ENCODE measurements around the gene HOMER3. TPM values are rescaled to one million over a fixed set of nuclear protein-coding genes. Genes with fewer than 3 reads are reported as not detected.

HOMER3 gene
- total RNA-seq, 2 experiments from 2014 or later: 0.67 to 1.1 TPM

DNA sequence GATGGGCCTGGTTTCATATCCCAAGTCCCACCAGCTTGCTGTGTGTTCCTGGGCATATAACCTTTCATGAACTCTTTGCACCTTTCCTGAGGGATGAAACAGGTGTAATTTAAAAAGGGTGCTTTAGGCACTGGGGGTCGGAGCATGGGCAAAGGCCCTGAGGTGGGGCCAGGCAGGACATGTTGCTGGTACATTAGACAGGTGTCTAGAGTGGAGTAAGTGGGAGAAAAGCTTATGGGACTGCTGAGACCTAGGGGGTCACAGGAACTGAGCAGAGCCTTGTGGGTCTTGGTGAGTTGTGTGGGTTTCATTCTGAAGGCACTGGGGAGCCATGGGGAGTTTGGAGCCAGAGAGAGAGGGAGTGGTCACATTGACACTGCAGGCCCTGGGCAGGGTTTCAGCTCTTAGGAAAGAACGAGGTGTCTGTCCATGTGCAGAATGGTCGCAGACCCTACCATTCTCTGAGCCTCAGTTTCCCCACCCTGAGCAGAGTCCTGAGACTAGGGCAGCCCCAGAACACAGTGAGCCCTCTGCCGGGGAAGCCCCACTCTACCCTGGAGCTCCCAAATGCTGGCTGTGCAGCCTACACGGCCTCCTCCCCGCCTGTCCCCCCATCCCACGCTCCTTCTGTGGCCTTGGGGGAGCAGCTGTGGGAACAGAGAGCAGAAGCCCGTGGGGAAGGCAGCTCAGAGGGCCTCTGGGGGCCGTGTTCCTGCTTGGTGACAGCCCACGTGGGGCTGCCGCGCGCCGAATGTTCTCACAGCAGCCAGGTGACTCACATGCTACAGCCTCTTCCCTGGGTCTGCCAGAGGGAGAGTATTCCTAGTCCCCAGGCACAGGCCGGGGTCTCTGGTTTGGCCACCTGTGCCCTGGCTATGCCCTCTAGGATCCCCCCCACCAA is 7.3 kb upstream of the HOMER3 start:
- H3K9me3 Mint-ChIP-seq: no peaks in the 10 kb centered on the region
- ATAC-seq (ENCODE audit: low read depth) (no peak), DNase-seq (no peak)
- H3K27ac Mint-ChIP-seq: no peak overlapping the region
- H3K4me3 Mint-ChIP-seq: no peak overlapping the region
- POLR2A ChIA-PET: interaction anchor here (0.5 kb wide), 1 partner anchor 24 kb away, joined by 4 read pairs; no protein-coding TSS in a partner anchor
- no peaks in the 10 kb centered on the region for H3K36me3 Mint-ChIP-seq
- no peaks in the 10 kb centered on the region for H3K4me1 Mint-ChIP-seq
- H3K27me3 Mint-ChIP-seq: peaks cover 13% of the 10 kb centered on the region

DNA sequence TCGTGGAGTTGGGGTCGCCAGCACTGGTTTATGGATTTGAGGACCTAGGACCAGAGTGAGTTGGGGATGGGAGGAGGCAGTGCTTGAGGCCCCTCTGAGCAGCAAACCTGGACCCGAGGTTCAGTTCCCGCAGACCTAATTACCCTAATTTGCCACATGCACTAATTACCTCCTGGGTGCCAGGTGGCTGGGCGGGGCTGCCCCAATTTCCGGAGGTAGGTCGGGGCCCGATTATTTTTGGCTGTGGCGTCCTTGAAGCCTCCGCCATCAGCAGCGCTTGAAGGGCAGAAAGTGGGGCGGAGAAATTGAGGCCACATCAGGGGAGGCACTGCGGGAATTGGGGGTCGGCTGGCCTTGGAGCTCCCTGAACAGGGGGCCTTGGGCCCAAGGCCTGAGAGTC is 5.9 kb upstream of the HOMER3 start:
- ATAC-seq (ENCODE audit: low read depth) (no peak), DNase-seq (no peak)
- Mint-ChIP-seq H3K4me1 (no peaks in the 10 kb centered on the region), H3K27ac (no peak overlapping the region), H3K36me3 (no peaks in the 10 kb centered on the region), H3K4me3 (no peak overlapping the region), H3K9me3 (no peaks in the 10 kb centered on the region), H3K27me3 (peaks cover 26% of the 10 kb centered on the region)
- POLR2A ChIA-PET: no interaction called here

DNA sequence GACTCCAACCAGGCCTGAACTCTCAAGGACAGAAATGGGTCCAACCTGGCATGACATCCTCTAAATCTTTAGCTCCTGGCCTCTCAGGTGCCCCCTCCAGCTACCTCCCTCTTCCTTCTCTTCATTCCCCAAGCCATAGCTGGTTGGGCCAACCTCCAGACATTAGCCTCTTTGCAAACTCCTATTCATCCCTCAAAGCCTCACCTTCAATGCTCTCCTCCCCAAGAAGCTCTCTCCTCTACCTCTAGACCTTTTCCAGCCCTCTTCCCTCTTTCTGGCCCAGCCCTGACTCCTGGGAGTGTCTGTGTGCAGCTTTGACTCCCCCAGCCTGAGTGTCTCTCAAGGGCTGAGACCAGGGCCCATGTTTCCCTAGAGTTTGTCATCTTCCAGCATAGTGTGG is 5.3 kb upstream of the HOMER3 start:
- H3K4me1 Mint-ChIP-seq: no peaks in the 10 kb centered on the region
- peaks cover 32% of the 10 kb centered on the region for H3K27me3 Mint-ChIP-seq
- H3K4me3 Mint-ChIP-seq: no peak overlapping the region
- H3K36me3 Mint-ChIP-seq: no peaks in the 10 kb centered on the region
- ATAC-seq (ENCODE audit: low read depth) (no peak), DNase-seq (no peak)
- H3K9me3 Mint-ChIP-seq: no peaks in the 10 kb centered on the region
- POLR2A ChIA-PET: interaction anchor here (0.5 kb wide), 1 partner anchor 131 kb away, joined by 3 read pairs; no protein-coding TSS in a partner anchor
- H3K27ac Mint-ChIP-seq: no peak overlapping the region

DNA sequence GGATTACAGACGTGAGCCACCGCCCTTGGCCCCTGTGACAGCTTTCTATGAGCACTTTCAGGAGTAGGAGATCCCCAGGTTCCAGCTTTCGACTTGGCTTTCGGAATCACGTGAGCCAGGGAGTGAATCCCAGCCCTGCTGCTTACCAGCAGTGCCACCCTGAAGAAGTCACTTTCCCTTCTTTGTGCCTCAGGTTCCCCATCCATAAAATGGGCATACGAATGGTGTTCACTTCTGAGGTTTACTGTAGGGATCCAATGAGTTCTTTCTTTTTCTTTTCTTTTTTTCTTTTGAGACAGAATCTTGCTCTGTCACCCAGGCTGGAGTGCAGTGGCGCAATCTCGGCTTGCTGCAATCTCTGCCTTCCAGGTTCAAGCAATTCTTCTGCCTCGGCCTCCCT is 4.3 kb upstream of the HOMER3 start:
- DNase-seq (no peak), ATAC-seq (ENCODE audit: low read depth) (no peak)
- Mint-ChIP-seq H3K27me3 (peaks cover 37% of the 10 kb centered on the region), H3K4me1 (peaks cover 3% of the 10 kb centered on the region), H3K4me3 (no peak overlapping the region), H3K27ac (no peak overlapping the region), H3K9me3 (no peaks in the 10 kb centered on the region), H3K36me3 (no peaks in the 10 kb centered on the region)
- POLR2A ChIA-PET: no interaction called here

DNA sequence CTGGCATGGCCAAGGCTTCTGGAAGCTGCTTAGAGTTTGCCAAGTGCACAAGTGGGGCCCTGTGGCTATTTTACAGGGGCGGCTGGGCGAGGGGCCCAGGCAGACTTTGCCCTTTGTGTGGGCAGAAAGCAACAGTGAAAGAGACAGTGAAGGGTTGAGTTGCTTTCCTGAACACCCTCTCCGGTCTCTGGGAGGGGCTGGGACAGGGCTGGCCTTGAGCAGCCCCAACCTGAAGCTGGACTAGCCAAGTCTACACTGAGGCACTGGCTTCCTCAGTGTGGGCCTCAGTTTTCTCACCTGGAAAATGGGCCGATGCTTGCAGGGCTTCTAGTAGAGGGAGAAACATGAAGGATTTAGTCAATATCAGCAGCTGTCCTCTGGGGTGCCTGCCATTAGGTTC is 2.4 kb upstream of the HOMER3 start:
- no peak overlapping the region for H3K4me3 Mint-ChIP-seq
- no peaks in the 10 kb centered on the region for H3K36me3 Mint-ChIP-seq
- DNase-seq: no peak
- no peak for ATAC-seq (ENCODE audit: low read depth)
- POLR2A ChIA-PET: no interaction called here
- H3K4me1 Mint-ChIP-seq: peaks cover 5% of the 10 kb centered on the region
- H3K27ac Mint-ChIP-seq: no peak overlapping the region
- H3K9me3 Mint-ChIP-seq: no peaks in the 10 kb centered on the region
- H3K27me3 Mint-ChIP-seq: peaks cover 47% of the 10 kb centered on the region

DNA sequence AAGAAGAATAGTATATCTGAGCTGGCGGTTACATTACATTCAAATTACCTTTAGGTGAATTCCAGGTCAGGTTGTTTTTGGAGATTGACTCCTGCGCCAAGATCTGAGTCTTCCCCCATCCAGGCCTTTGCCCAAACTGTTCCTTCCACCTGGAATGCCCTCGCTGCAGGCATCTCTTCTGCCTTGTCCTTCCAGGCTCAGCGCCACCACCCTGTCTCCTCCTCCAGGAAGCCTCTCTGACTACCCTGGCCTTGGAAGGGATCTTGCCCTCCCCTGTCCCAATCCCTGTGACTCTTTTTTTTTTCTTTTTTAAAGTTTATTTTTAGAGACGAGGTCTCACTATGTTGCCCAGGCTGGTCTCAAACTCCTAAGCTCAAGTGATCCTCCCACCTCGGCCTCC is 1.7 kb upstream of the HOMER3 start:
- H3K4me1 Mint-ChIP-seq: peaks cover 5% of the 10 kb centered on the region
- DNase-seq: no peak
- H3K27ac Mint-ChIP-seq: no peak overlapping the region
- H3K4me3 Mint-ChIP-seq: no peak overlapping the region
- peaks cover 49% of the 10 kb centered on the region for H3K27me3 Mint-ChIP-seq
- POLR2A ChIA-PET: no interaction called here
- no peak for ATAC-seq (ENCODE audit: low read depth)
- no peaks in the 10 kb centered on the region for H3K36me3 Mint-ChIP-seq
- H3K9me3 Mint-ChIP-seq: no peaks in the 10 kb centered on the region

DNA sequence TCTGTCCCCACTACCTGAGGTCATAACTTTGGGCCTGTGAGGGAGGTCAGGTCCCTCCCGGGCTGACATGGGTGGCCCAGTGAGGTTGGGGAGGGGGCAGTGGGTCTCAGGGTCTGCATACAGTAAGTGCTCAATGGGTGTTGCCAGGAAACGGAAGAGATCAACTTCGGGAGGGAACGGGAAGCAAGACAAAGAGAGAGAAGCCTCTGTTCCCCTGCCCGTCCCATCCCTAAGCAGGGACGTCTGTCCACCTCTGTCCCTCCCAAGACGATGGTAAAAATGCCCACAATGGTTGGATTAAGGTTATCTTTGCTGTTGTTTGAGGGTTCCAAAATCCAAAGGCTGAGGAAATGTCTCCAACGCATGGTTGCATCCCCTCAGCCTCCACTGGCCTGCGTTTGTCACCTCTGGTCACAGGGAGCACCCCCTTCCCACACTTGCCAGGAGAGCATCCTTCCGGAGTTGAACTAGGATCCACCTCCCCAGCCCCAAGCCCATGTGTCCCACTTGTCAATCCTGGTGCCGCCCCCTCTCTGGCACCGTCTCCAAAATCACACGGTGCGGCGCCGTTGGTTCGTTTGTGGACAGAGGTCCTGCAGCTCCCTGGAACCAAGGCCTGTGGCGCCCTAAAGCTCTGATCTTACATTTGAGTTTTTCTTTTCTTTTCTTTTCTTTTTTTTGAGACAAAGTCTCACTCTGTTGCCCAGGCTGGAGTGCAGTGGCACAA is 774 bp upstream of the HOMER3 start:
- H3K27me3 Mint-ChIP-seq: peaks cover 56% of the 10 kb centered on the region
- no peak overlapping the region for H3K27ac Mint-ChIP-seq
- peak overlapping the region; percentile 37 for H3K4me3 Mint-ChIP-seq

DNA sequence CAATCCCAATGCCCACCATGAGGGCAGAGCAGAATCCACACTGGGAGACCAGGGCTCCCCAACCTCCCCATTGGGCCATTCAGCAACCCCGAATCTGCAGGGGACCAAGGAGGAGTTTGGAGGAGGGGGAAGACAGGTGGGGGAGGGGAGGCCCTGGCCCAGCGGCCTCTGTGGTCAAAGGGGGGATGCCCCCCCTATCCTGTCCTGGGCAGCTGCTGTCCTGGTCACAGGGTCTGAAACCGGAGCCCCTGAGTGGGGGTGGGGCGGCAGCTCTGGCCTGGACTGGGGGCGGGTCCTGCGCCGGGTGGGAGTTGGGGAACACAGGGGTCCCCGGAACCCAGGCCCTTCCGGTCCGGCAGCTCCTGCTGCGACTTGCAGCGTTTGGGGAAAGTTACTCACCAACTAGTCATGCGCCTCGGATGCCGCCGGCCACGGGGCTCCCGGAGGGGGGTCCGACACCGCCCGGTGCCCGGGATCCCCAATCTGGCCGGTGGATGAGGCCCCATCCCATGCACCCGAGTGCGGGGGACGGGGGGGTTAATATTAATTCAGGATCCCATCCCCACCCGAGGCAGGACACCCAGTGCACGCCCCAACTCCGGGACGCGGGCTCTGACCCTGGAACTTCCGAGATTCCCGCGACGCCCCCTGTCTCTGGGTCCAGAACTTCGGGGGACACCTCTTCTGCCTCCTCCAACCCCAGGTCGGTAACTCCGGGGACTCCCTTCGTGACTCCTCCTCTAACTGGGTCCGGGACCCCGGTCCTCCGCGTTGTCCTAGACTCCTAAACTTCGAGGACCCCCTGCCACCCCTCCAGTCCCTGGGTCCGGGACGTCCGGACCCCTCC is 872 bp downstream of the HOMER3 start:
- peaks cover 5% of the 10 kb centered on the region for H3K4me1 Mint-ChIP-seq
- no peaks in the 10 kb centered on the region for H3K9me3 Mint-ChIP-seq
- peaks cover 51% of the 10 kb centered on the region for H3K27me3 Mint-ChIP-seq
- H3K4me3 Mint-ChIP-seq: peak overlapping the region; percentile 70
- H3K36me3 Mint-ChIP-seq: no peaks in the 10 kb centered on the region
- ATAC-seq (ENCODE audit: low read depth): no peak
- DNase-seq: peak; percentile 38
- no peak overlapping the region for H3K27ac Mint-ChIP-seq
- POLR2A ChIA-PET: no interaction called here

More for the DNA sequence above, 774 bp upstream of the HOMER3 start:
- no peaks in the 10 kb centered on the region for H3K36me3 Mint-ChIP-seq
- H3K4me1 Mint-ChIP-seq: peaks cover 5% of the 10 kb centered on the region
- DNase-seq (no peak), ATAC-seq (ENCODE audit: low read depth) (no peak)
- no peaks in the 10 kb centered on the region for H3K9me3 Mint-ChIP-seq
- POLR2A ChIA-PET: no interaction called here

DNA sequence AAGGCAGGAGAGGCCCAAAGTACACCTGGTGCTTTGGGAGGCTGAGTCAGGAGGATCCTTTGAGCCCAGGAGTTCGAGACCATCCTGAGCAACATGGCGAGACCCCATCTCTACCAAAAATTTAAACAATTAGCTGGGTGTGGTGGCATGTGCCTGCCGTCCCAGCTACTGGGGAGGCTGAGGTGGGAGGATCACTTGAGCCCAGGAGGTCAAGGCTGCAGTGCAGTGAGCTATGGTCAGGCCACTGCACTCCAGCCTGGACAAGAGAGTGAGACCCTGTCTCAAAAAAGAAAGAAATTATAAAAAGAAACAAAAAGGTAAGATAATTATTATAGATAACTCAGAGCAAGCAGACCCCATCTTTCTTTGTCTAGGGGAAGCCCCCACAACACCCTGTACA is 1.9 kb downstream of the HOMER3 start:
- no peak overlapping the region for H3K27ac Mint-ChIP-seq
- peaks cover 54% of the 10 kb centered on the region for H3K27me3 Mint-ChIP-seq
- DNase-seq (no peak), ATAC-seq (ENCODE audit: low read depth) (no peak)
- peaks cover 5% of the 10 kb centered on the region for H3K4me1 Mint-ChIP-seq
- H3K36me3 Mint-ChIP-seq: no peaks in the 10 kb centered on the region
- POLR2A ChIA-PET: no interaction called here
- H3K4me3 Mint-ChIP-seq: no peak overlapping the region
- H3K9me3 Mint-ChIP-seq: no peaks in the 10 kb centered on the region

DNA sequence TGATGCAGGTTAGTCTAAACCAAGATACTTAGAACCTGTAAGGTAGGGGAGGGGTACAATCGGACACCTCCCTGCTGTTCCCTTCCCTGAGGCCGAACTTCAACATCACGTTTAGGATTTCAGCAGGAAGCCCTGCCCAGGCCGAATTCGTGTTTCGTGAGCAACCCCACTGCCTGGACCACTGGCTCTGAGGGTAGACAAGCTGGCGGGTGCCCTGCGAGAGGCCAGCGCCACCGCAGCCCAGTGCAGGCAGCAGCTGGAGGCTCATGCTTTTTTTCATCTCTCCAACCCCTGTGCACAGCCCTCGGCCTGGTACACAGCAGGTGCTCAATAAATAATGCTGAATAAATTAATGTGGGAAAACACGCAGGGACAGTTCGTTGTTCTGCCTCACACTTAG is 7.7 kb downstream of the HOMER3 start:
- Mint-ChIP-seq H3K9me3 (no peaks in the 10 kb centered on the region), H3K27me3 (peaks cover 20% of the 10 kb centered on the region), H3K4me1 (peaks cover 3% of the 10 kb centered on the region), H3K27ac (no peak overlapping the region), H3K36me3 (no peaks in the 10 kb centered on the region), H3K4me3 (no peak overlapping the region)
- POLR2A ChIA-PET: no interaction called here
- DNase-seq: no peak
- no peak for ATAC-seq (ENCODE audit: low read depth)

DNA sequence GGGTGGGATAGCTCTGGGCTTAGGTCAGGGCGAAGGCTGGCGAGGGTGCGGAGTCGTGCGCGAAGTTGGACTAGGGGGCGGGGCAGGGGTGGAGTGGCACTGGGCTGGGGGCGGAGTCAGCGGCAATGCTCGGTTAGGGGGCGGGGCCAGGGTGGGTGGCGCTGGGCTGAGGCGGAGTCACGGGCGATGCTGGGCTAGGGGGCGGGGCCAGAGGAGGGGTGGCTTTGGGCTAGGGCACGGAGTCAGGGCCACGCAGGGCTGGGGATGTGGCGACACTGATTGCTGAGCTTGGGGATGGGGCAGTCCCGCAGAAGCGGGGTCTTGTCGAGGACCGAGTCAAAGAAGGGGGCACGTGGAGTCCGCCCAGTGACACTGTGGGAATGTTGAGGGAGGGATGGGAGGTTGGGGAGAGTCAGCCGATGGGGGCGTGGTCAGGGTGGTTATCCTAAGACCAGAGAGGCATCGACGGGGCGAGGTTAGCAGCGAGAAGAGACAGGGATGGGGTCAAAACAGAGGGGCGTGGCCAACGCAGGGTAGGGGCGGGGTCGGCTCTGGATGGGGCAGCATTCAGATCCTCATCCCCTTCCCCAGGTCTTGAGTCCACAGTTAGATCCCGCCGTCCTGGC is 8.7 kb downstream of the HOMER3 start:
- POLR2A ChIA-PET: interaction anchor here (1.1 kb wide), 1 partner anchor 13 kb away, joined by 3 read pairs; the partner anchor contains the start of genes COPE and DDX49
- H3K9me3 Mint-ChIP-seq: no peaks in the 10 kb centered on the region

DNA sequence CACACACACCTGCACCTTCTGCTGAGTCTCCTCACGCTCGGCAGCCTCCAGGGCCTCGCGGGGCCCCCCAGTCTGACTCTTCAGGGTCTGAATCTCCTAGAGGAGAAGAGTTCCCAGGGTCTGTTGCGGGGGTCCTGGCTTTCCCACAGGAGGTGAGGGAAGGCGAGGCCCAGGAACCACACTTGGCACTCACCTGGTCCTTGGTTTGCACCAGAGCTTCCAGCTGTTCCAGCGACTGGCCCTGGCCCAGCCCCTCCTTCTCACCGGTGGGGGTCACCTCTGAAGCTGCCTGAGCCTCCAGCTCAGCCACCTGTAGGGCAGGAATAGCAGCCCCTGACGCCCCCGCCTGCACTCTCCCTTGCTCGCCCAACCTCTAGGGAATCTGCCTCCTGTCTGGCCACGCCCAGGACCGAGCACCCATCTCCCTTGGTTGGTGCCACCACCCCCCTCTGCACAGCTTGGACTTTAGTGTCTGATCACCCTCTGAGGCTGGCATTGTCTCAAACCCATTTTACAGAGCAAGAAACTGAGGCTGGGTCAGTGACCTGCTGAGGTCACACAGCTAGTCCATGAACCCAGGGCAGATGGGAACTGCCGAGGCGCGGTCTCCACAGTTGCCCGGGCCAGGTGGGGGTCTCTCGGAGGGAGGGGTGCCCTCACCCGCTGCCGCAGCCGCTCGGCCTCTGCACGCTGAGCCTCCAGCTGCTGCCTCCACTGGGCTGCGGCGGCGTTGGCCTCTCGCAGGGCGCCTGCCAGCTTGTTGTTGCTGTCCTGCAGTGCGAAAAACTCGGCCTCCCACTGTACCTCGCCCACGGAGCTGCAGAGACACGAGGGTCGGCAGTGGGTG is 9.5 kb downstream of the HOMER3 start:
- no peak for DNase-seq
- no peaks in the 10 kb centered on the region for H3K36me3 Mint-ChIP-seq
- no peak overlapping the region for H3K4me3 Mint-ChIP-seq
- peaks cover 11% of the 10 kb centered on the region for H3K27me3 Mint-ChIP-seq
- no peaks in the 10 kb centered on the region for H3K9me3 Mint-ChIP-seq
- ATAC-seq (ENCODE audit: low read depth): no peak
- peaks cover 3% of the 10 kb centered on the region for H3K4me1 Mint-ChIP-seq
- POLR2A ChIA-PET: interaction anchor here (0.6 to 1.1 kb wide), 3 partner anchors 12 to 1042 kb away, joined by 3 to 6 read pairs (median 3); partner anchors contain the start of genes COPE and DDX49
- no peak overlapping the region for H3K27ac Mint-ChIP-seq

More for the DNA sequence above, 8.7 kb downstream of the HOMER3 start:
- Mint-ChIP-seq H3K36me3 (no peaks in the 10 kb centered on the region), H3K4me1 (peaks cover 3% of the 10 kb centered on the region), H3K27me3 (peaks cover 14% of the 10 kb centered on the region), H3K4me3 (peak overlapping the region; percentile 77), H3K27ac (no peak overlapping the region)
- DNase-seq: peak; percentile 73
- ATAC-seq (ENCODE audit: low read depth): peak; percentile 84

All from activated naive CD8-positive, alpha-beta T cell treated with anti-CD3 and anti-CD28 coated beads, Interleukin-2, amount 10 ng/mL, durations not matched to agents 7 days and 5 days (primary cell).